ENCODE results near the gene ATMIN. TPM values are rescaled to one million over a fixed set of nuclear protein-coding genes. Genes with fewer than 3 reads are reported as not detected.

The ATMIN gene
- total and polyA plus RNA-seq, 2 donors (not counting 3 experiments of a cell fraction or from before 2014, with no cell fraction given) = 15.0 to 22.4 TPM

DNA sequence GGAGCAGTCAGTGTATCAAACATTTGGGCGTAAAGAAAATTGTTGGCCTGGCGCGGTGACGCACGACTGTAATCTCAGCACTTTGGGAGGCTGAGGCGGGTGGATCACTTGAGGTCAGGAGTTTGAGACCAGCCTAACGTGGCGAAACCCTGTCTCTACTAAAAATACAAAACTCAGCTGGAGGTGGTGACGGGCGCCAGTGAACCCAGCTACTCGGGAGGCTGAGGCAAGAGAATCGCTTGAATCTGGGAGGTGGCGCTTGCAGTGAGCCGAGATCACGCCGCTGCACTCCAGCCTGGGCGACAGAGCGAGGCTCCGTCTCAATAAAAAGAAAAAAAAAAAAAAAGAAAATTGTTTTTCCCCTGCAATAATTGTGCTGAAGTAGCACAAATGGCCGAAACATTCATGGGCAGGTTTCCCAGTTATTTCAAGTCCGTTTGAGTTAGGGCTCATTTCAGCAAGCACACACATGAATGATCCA, 59.2 kb downstream of the ATMIN start:
- Histone ChIP-seq H3K36me3 (ENCODE audit: control insufficient read depth in 2 of 2, extremely low read depth in 1 of 2, insufficient read depth in 2 of 2, low read length in 2 of 2) (no peaks in the 10 kb centered on the region), H3K9me1 (replicated peaks; ENCODE audit: control insufficient read depth, extremely low read depth, insufficient read depth, low read length) (no peaks in the 10 kb centered on the region), H2AFZ (ENCODE audit: low read depth, low read length) (no peak overlapping the region), H3K4me1 (ENCODE audit: control insufficient read depth, extremely low read depth, insufficient read depth, low read length) (peaks cover 7% of the 10 kb centered on the region), H3K79me2 (ENCODE audit: control insufficient read depth, insufficient read depth, low read length) (peaks cover 23% of the 10 kb centered on the region), H4K20me1 (replicated peaks; ENCODE audit: control insufficient read depth, extremely low read depth, insufficient read depth, low read length) (no peaks in the 10 kb centered on the region), H3K4me3 (replicated peaks in 1 of 3; ENCODE audit: insufficient read depth in 1 of 3, low read depth in 1 of 3, low read length in 3 of 3) (peak overlapping the region in 1 of 3 experiments; percentile 80), H3K27ac (ENCODE audit: insufficient read depth, low read depth, low read length) (no peak overlapping the region), H3K9ac (replicated peaks; ENCODE audit: extremely low read depth, insufficient read depth, low read length) (peak overlapping the region; percentile 30), H3K9me3 (replicated peaks; ENCODE audit: control insufficient read depth, insufficient read depth, low read length) (no peaks in the 10 kb centered on the region), H3K4me2 (ENCODE audit: insufficient read depth, low read length) (peak overlapping the region; percentile 74), H3K27me3 (ENCODE audit: control insufficient read depth in 2 of 2, insufficient read depth in 2 of 2, low read length in 2 of 2) (peaks cover 0 to 1% of the 10 kb centered on the region in 2 experiments)
- intact Hi-C loops (cut with micrococcal nuclease) (loop anchor here (5.0 kb wide), 1 partner anchor 158 kb away; no protein-coding TSS in a partner anchor), dilution Hi-C loops (cut with MboI; ENCODE audit: extremely low pct_ligation_motif_present, low sequenced_read_pairs) (no loop called here)
- CTCF ChIA-PET = interaction anchor here (1.0 to 1.3 kb wide), 2 partner anchors 18 to 59 kb away, joined by 3 to 9 read pairs; partner anchors contain the start of genes ATMIN and C16orf46
- POLR2A ChIA-PET = no interaction called here
- FAIRE-seq (no peak), DNase-seq (ENCODE audit: low read depth, low spot score) (no peak)
- TF ChIP-seq POLR2AphosphoS5 (IDR thresholded peaks at IDR 0.05; ENCODE audit: insufficient read depth, low read depth, low read length) (no peak), MYC (IDR thresholded peaks at IDR 0.05; ENCODE audit: low read depth, low read length) (no peak), POLR2A (IDR thresholded peaks at IDR 0.05; ENCODE audit: low read depth, low read length) (no peak), JUN (IDR thresholded peaks at IDR 0.05; ENCODE audit: borderline replicate concordance, insufficient read depth, insufficient read length, low read depth) (no peak), EZH2 (IDR thresholded peaks at IDR 0.05; ENCODE audit: borderline replicate concordance, low read depth, low read length, severe bottlenecking) (no peak), GATA2 (IDR thresholded peaks at IDR 0.05; ENCODE audit: insufficient read depth, insufficient read length, low read depth, low read length) (no peak)
- TF ChIP-seq, protein P1, sequence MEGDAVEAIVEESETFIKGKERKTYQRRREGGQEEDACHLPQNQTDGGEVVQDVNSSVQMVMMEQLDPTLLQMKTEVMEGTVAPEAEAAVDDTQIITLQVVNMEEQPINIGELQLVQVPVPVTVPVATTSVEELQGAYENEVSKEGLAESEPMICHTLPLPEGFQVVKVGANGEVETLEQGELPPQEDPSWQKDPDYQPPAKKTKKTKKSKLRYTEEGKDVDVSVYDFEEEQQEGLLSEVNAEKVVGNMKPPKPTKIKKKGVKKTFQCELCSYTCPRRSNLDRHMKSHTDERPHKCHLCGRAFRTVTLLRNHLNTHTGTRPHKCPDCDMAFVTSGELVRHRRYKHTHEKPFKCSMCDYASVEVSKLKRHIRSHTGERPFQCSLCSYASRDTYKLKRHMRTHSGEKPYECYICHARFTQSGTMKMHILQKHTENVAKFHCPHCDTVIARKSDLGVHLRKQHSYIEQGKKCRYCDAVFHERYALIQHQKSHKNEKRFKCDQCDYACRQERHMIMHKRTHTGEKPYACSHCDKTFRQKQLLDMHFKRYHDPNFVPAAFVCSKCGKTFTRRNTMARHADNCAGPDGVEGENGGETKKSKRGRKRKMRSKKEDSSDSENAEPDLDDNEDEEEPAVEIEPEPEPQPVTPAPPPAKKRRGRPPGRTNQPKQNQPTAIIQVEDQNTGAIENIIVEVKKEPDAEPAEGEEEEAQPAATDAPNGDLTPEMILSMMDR (IDR thresholded peaks at IDR 0.05; ENCODE audit: extremely low read depth in 1 of 2, insufficient read depth in 1 of 2, low read depth in 1 of 2, low read length in 2 of 2) = no peak
- BruUV-seq (replicated peaks) = no TSS peak

All from endothelial cell of umbilical vein (primary cell).